ENCODE results near the gene PLCG2. TPM values are rescaled to one million over a fixed set of nuclear protein-coding genes. Genes with fewer than 3 reads are reported as not detected.

Gene PLCG2
- total and polyA plus RNA-seq, 2 of the 8 experiments (the other 6 are each of a cell fraction or from before 2014, with no cell fraction given) = 6.1 to 6.9 TPM

- no peak overlapping the region for H3K18ac ChIP-seq (ENCODE audit: extremely low read depth, low read length)
- H4K8ac ChIP-seq (ENCODE audit: extremely low read depth, insufficient read depth, low read length) = no peak overlapping the region
- DNase-seq (ENCODE audit: low read depth in 1 of 2, low spot score in 2 of 2) (peak in 1 of 2 experiments; percentile 24), FAIRE-seq (no peak)
- H4K20me1 ChIP-seq (replicated peaks in 1 of 2; ENCODE audit: control insufficient read depth in 1 of 2, insufficient read depth in 2 of 2, low read length in 2 of 2) = no peaks in the 10 kb centered on the region
- ChIA-PET POLR2A (ENCODE audit: partially characterized antibody) (no interaction called here), CTCF (ENCODE audit: partially characterized antibody) (interaction anchor here (0.6 to 8.5 kb wide), 4 partner anchors 13 to 724 kb away, joined by 3 to 44 read pairs (median 4); no protein-coding TSS in a partner anchor)
- no peaks in the 10 kb centered on the region for H3K23me2 ChIP-seq (ENCODE audit: low read depth, low read length)
- no peak overlapping the region for H3K4me3 ChIP-seq (ENCODE audit: extremely low read depth in 1 of 4, insufficient read depth in 2 of 4, low read depth in 3 of 4, low read length in 4 of 4)
- no peak overlapping the region for H3K14ac ChIP-seq (ENCODE audit: insufficient read length)
- no peak overlapping the region for H2AK5ac ChIP-seq (ENCODE audit: low read depth, low read length)
- H3K4me1 ChIP-seq (replicated peaks in 1 of 4; ENCODE audit: control insufficient read depth in 3 of 4, insufficient read depth in 4 of 4, low read length in 3 of 4) = peaks cover 0 to 2% (median 0%) of the 10 kb centered on the region in 4 experiments; a peak in 2 of 7 replicates
- no peak overlapping the region for H2BK15ac ChIP-seq (ENCODE audit: low read length)
- H3K9me3 ChIP-seq (ENCODE audit: insufficient read depth in 2 of 2, low read depth in 1 of 2, low read length in 1 of 2) = no peaks in the 10 kb centered on the region
- H3K27ac ChIP-seq (ENCODE audit: low read depth, low read length) = no peak overlapping the region
- TF ChIP-seq HDAC6 (IDR thresholded peaks at IDR 0.05; ENCODE audit: low read depth, low read length) (no peak), ASH2L (IDR thresholded peaks at IDR 0.05; ENCODE audit: low read length) (no peak), KDM4A (IDR thresholded peaks at IDR 0.05; ENCODE audit: low read depth, low read length, severe bottlenecking) (no peak), NRF1 (IDR thresholded peaks at IDR 0.05; ENCODE audit: low read depth, low read length) (no peak), RBBP5 (IDR thresholded peaks at IDR 0.05; ENCODE audit: borderline replicate concordance, low read depth, low read length) (no peak), RXRA (IDR thresholded peaks at IDR 0.05; ENCODE audit: insufficient read depth, low read depth, low read length) (no peak), KDM5A (IDR thresholded peaks at IDR 0.05; ENCODE audit: low read length) (no peak), POLR2AphosphoS5 (IDR thresholded peaks at IDR 0.05; ENCODE audit: low read depth, low read length) (no peak), SP1 (IDR thresholded peaks at IDR 0.05; ENCODE audit: low read depth, low read length) (no peak), SP2 (IDR thresholded peaks at IDR 0.05; ENCODE audit: low read length) (no peak), TBP (IDR thresholded peaks at IDR 0.05; ENCODE audit: low read depth, low read length) (no peak)
- no peaks in the 10 kb centered on the region for H3K27me3 ChIP-seq (replicated peaks in 1 of 4; ENCODE audit: control insufficient read depth in 3 of 4, extremely low read depth in 1 of 4, insufficient read depth in 3 of 4, low read length in 3 of 4)
- WGBS, 2 experiments (ENCODE audit: extremely low coverage in 1 of 2, insufficient coverage in 1 of 2, insufficient read length in 1 of 2, insufficient replicate concordance in 2 of 2, low coverage in 1 of 2, low lambda C conversion rate in 2 of 2, missing lambda C conversion rate in 1 of 2) = 92% methylated on average over 16 of the region's 16 CpGs; no CpG with 5 or more reads in 1 of the 2 experiments
- peak overlapping the region in 1 of 4 experiments; percentile 27; a peak in 1 of 7 replicates for H3K9ac ChIP-seq (replicated peaks in 1 of 4; ENCODE audit: extremely low read depth in 1 of 4, low read depth in 3 of 4, low read length in 3 of 4)
- H2BK120ac ChIP-seq (replicated peaks; ENCODE audit: low read depth, low read length) = no peak overlapping the region
- H4K5ac ChIP-seq (ENCODE audit: insufficient read length, low read depth, low read length) = no peak overlapping the region
- no peak overlapping the region for H2BK12ac ChIP-seq (ENCODE audit: low read depth, low read length)
- H3K56ac ChIP-seq (replicated peaks; ENCODE audit: insufficient read length, low read depth, low read length) = no peak overlapping the region
- H3K36me3 ChIP-seq (ENCODE audit: control insufficient read depth in 2 of 4, insufficient read depth in 4 of 4, low read length in 3 of 4) = no peaks in the 10 kb centered on the region
- H3K4me2 ChIP-seq (ENCODE audit: insufficient read depth in 1 of 2, low read depth in 2 of 2, low read length in 2 of 2) = no peak overlapping the region
- no peak overlapping the region for H2BK20ac ChIP-seq (ENCODE audit: low read length)
- no peak overlapping the region for H3K4ac ChIP-seq (replicated peaks; ENCODE audit: insufficient read length, low read depth, low read length)
- H3K79me1 ChIP-seq (ENCODE audit: low read depth, low read length) = no peaks in the 10 kb centered on the region
- no peak overlapping the region for H2BK5ac ChIP-seq (ENCODE audit: low read depth, low read length)
- no peaks in the 10 kb centered on the region for H3K79me2 ChIP-seq (ENCODE audit: control insufficient read depth in 1 of 2, insufficient read depth in 2 of 2, low read length in 2 of 2)
- H2AFZ ChIP-seq (ENCODE audit: low read length) = no peak overlapping the region
- no peak overlapping the region for H3K23ac ChIP-seq (ENCODE audit: insufficient read length)
- H4K91ac ChIP-seq (replicated peaks; ENCODE audit: insufficient read length, low read length) = no peak overlapping the region
Measured at GRCh38 chr16:81928271-81928918, 149.3 kb downstream of the PLCG2 start.
